ENCODE data around the gene LMBR1.
A peak's percentile ranks its signal among the peaks of the same experiment; 100 is the strongest.
"Not testable (repeated sequence)": the region's sequence is repeated elsewhere in the genome, so short reads cannot be mapped to it uniquely, and the experiment has no call there.

LMBR1 gene

DNA sequence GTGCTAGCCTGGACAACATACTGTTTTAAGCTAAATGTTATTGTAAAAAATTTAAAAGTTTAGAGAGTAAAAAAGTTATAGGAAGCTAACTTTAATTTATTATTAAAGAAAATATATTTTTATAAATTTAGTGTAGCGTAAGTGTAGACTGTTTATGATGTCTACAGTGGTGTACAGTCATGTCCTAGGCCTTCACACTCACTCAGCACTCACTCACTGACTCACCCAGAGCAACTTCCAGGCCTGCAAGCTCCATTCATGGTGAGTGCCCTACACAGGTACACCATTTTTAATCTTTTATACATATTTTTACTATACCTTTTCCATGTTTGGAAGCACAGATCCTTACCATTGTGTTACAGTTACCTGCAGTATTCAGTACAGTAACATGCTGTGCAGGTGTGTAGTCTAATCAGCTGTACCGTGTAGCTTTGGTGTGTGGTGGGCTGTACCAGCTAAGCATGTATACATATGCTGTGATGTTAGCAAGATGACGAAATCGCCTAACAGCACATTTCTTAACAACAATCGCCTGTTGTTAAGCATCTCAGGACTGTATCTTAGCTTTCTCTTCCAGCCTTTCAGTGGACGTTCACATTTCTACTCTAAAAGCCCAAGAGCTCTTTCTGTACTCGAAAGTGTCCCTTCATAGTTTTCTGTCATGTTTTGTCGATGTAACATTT lies 240.0 kb downstream of the LMBR1 start:
- DNase-seq = no peak

DNA sequence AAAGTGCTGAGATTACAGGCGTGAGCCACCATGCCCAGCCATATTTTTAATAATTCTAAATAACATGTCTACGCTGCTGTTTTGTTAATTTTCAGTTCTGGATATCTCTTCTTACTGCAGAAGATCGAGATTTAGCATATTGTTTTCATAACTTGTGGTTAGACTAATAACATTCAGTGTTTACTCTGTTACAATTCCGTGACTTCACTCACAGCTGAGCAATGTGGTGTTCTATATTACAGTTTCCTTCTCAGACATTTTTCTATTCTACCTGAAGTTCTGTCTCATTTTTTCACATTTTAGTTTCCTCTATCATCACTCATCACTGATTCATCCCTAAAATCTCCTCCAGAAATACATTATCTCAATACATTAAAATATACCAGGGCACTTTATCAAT lies 241.5 kb downstream of the LMBR1 start:
- DNase-seq = no peak

DNA sequence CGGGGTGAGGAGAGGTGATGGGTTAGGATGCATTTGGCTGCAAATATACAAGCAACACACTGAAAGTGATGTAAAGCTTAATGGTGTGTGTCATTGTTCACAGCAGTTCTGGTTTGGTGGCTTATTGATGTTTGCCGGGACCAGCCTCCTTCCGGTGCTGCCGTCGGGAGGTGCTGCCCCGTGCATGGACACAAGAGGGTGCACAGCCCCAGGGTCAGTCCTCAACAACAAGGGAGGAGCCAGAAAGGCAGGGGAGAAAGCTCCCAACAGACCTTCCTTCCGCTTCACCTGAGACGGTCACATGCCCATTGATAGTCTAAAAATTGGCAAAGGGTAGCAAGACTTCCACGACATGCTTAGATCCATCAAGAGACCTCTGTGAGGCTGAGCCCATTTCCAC lies 242.9 kb downstream of the LMBR1 start:
- peak in 1 of 5 donors; percentile 9 for DNase-seq

DNA sequence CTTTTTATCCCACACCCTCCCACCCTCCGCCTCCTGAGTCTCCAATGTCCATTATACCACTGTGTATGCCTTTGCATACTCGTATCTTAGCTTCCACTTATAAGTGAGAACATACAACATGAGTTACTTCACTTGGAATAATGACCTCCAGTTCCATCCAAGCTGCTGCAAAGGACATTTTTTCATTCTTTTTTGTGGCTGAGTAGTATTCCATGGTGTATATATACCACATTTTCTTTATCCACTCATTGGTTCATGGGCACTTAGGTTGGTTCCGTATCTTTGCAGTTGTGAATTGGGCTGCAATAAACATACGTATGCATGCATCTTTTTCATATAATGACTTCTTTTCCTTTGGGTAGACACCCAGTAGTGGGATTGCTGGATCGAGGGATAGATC lies 245.7 kb downstream of the LMBR1 start:
- not testable (repeated sequence) for DNase-seq

DNA sequence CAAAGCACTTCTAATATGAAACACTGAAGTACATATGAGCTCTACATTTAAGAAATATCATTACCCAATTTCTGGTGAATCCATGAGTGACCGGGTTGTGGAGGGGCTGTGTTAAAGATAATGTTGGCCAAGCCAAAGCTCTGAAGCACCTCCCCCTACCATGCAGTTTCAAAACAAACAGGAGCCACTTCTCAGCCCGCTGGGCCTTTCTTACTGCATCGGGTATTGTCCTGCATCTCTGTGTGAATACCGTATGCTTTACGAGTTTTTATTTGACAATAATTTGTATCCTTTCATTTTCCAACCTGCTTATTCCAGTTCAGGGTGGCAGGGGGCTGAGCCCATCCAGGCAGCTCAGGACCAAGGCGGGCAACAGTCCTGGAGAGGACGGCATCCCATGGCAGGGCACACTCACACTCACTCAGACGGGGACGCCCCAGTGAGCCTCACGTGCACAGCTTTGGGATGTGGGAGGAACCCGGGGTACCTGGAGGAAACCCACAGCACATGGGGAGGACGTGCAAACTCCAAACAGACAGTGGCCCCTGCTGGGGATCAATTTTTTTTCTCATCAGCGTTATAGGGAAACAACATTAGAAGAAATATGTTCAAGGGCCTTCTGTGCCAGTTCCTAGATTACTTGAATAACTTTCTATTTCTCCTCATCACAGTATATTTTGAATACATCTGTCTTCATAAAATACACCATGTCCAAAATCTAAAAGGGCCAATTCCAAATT lies 250.5 kb downstream of the LMBR1 start:
- DNase-seq = no peak

DNA sequence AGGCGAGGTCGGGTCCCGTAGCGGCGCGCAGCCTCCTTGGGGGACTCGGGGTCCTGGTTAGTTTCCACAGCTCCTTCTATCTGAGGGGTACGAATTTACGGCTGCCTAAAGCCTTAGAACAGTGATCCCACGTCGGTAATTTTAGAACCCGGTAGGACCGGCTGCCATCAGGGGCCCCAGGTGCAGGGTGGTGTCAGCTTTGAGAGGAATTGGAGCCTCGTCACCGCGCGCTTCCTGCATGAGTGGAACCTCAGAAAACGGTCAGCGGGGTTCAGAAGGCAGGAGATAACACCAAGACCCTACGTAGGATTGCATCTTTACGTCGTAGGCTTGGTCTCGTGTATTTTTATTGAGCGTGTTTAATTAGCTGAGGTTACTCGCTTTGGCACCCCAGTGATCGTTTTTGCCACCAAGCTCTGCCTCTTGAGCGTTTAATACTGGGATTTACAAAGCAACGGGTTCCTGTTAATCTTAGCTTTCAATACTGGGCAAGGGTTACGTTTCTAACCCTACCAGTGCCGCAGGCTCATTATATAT lies 252.0 kb downstream of the LMBR1 start:
- DNase-seq = peak in 3 of 5 donors; percentile 24 to 80 (median 47)

DNA sequence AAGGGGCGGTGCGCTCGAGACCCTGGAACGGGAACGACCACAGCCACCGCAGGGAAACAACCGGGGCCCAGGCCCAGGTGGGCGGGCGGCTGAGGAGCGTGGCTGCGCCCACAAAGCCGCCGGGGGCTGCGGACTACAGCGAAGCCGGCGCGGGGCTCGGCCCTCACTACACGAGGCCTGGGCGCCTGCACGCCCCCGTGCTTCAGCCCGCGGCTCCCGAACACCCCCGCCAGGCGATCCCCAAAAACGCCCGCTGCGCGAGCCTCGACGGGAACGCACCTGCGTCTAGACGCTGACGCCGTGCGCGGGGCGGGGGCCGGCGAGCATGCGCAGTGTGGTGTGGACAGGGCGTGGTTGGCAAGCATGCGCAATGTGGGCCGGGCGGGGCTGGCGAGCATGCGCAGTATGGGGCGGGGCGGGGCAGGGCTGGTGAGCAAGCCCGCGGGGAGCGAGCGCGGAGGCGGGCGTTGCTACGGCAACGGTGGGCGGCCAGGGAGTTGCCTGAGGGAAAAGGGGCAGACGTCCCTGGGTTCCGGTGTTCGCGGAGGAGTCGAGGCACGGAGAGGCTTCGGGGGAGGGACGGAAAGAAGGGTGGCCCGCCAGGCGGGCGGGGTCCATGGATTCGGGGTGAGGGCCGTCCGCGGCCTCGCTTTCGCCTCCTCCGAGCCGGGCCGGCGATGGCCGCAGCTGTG lies 252.6 kb downstream of the LMBR1 start, which contains the start of gene RNF32:
RNF32 (plus strand) TSS at position 518 of the 692 bp plus-strand sequence. CDS start 3,104 bp downstream, outside the sequence.
- peak; percentile 92 to 97 (median 93) for DNase-seq

DNA sequence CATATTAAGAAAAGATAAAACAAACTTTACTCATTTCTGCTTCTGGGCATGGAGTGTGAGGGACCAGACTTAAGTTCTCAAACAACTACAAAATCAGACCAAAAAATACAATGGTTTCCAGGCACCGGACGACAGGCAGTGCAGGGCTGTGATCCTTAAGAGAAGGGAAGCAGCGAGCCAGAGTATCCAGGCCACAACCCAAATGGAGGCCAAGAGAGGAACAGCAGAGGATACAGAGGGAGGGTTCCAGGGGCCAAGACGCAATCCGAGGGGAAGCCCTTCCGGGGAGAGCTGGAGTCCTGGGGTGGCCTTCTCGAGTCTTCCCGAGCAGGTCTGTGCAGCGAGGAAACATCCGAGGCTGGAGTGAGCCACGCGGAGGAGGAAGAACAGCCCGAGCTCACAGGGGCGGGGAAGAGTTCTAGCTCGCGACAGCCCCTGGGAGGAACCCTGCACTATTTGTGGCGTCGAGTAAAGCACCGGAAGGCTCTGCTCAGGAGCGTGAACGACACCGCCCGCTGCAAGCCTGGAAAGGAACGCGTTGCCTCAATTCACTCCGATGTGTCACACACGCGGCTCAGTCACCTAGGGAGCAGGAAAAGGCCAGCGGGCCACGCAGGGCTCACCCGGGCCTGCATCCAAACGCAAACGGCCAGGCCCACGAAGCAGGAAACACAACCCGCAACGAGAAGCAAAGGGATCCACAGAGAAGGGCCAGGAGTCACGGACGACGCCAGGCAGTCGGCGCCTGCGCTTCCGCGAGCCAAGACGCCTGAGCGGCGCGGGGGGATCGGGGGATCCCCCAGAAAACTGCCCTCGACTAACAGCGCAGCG lies 253.3 kb downstream of the LMBR1 start:
- peak in 1 of 5 donors; percentile 3 for DNase-seq

DNA sequence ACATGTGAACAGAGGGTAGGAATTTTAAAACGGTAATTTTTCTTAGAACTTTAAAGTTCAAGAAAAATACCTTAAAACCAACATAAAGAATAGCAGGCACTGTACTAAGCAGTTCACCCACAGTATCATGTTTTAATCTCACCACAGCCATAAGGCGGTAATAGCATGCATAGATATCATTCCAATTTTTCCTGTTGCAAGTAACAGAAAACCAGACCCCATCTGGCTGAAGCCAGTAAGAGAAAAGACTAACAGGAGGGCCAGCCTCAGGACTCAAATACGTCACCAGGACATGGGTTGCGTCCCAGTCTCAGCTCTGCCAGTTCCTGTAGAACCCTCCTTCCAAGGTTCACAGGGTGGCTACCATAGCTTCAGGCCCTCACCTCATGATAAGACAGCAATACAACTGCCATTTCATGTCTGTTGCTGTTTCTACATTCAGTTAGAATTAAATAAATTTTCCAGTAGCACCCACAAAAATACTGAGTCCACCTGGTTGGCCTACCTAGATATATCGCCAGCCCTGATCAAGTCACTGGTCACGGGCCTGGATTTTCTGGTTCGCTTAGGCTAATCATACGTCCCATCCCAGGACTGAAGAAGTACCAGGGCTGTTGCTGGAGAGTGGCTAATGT lies 254.4 kb downstream of the LMBR1 start:
- DNase-seq = no peak

DNA sequence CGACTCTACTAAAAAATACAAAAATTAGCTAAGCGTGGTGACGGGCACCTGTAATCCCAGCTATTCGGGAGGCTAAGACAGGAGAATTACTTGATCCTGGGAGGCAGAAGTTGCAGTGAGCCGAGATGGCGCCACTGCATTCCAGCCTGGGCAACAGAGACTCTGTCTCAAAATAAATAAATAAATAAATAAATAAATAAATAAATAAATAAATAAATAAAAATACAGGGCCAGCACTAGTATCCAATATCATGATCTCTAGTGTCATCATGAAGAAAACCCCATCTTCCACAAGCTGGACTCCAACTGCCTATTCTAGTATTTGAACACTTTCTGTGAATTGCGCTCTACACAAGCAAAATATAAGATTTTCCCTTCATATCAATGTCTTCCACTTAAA lies 255.9 kb downstream of the LMBR1 start:
- not testable (repeated sequence) for DNase-seq

DNA sequence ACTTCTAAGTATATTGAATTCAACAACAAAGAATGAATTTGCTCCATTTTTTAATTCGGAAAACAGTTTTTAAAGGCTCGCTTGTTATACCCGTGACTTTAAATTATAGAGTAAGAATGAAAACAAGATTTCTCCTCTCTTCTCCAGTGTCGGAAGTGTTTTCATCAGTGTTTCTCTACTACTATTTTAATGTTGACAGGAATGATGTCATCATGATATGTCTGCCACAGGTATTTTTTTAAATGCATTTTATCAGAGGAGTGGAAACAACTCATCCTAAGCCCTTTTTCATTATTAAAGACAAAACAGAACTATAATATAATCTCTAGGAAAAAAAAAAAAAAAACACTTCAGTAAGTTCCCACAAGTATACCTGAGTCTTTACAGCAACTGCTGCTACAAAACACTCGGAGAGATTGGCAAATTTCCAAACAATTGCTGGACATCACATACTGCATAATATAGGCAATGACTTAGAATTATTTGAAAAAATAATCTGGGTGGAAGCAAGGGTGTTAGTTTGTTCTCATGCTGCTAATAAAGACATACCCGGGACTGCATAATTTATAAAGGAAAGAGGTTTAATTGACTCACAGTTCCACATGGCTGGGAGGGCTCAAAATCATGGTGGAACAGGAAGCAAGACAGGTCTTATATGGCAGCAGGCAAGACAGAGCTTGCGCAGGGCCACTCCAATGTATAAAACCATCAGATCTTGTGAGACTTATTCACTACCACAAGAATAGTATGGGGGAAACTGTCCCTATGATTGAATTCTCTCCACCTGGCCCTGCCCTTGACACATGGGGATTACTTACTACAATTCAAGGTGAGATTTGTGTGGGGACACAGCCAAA lies 257.2 kb downstream of the LMBR1 start:
- no peak for DNase-seq

DNA sequence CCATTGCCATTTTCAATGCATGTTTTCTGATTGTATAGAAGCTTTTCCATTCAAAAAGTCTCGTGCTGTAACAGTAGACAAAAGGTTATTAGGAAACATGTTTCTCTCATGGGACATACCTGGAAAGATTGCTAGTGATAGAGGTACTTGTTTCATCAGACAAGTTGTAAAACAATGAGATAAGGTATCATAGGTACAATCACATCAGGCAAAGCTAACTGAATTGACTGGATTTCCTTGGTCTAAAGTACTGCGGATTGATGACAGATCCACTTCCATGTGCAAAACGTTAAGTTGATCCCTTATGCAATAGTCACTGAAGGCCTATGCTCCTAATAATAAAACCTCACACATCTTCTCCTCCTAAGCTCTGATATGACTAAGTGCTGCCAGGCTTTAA lies 258.9 kb downstream of the LMBR1 start:
- no peak for DNase-seq

DNA sequence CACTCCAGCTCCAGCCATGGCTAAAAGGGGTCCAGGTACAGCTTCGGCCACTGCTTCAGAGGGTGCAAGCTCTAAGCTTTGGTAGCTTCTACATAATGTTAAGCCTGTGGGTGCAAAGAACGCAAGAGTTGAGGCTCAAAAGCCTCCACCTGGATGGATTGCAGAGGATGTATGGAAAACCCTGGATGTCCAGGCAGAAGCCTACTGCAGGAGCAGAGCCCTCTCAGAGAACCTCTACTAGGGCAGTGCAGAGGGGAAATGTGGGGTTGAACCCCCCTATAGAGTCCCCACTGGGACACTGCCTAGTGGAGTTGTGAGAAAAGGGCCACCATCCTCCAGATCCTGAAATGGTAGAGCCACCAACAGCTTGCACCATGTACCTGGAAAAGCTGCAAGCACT lies 263.1 kb downstream of the LMBR1 start:
- DNase-seq = no peak

DNA sequence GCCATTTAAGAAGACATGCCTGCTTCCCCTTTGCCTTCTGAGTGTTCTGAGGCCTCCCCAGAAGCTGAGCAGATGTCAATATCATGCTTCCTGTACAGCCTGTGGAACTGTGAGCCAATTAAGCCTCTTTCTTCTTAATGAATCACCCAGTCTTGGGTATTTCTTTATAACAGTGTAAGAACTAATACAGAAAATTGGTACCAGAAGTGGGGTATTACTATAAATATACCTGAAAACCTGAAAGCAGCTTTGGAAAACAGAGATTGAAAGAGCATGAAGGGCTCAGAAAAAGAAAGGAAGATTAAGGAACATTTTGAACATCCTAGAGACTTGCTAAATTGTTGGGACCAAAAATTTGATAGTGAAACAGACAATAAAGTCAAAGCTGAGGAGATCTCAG lies 264.4 kb downstream of the LMBR1 start:
- DNase-seq = no peak
